Muscle of back (tissue), 13 donors: ENCODE data around the gene LDB1. TPM values are rescaled to one million over a fixed set of nuclear protein-coding genes. Genes with fewer than 3 reads are reported as not detected.
A peak's percentile ranks its signal among the peaks of the same experiment; 100 is the strongest.

ENCODE experiments used
- DNase-seq, 3 donors: peaks; one replicate each; pipeline versions ENCODE4 v3.0.0 to v3.0.0-alpha.2; 2013
- long read RNA-seq, 9 donors: transcript quantifications; one replicate each; lab custom pipeline, GENCODE V29; 2026
- polyA plus RNA-seq, 10 donors: library from polyadenylated mRNA; unstranded; fragments of 120-200 nt; gene quantifications; one replicate each; pipeline ENCODE4 v1.2.1, GENCODE V29; 2013; ENCODE audit not compliant: insufficient read length in 10 of 10

LDB1 gene
- polyA plus RNA-seq, result 10 to 100 TPM; 63.9 to 86.7 (median 69.8) TPM
- long read RNA-seq, donor 1, partial matches to known transcripts, result 11 of 18 reads
- long read RNA-seq, donor 1, other reads (novel, unspliced or antisense), result 0 of 18 reads
- long read RNA-seq, donor 2, partial matches to known transcripts, result 9 of 14 reads
- long read RNA-seq, donor 2, other reads (novel, unspliced or antisense), result 0 of 14 reads
- long read RNA-seq, donor 3, result 0 reads
- long read RNA-seq, donor 4, transcript LDB1-202 (11 exons, 2,089 nt), result major isoform, 5 of 20 reads
- long read RNA-seq, donor 4, partial matches to known transcripts, result 13 of 20 reads
- long read RNA-seq, donor 4, other reads (novel, unspliced or antisense), result 0 of 20 reads
- long read RNA-seq, donor 5, partial matches to known transcripts, result 19 of 26 reads
- long read RNA-seq, donor 5, other reads (novel, unspliced or antisense), result 0 of 26 reads
- long read RNA-seq, donor 6, partial matches to known transcripts, result 11 of 17 reads
- long read RNA-seq, donor 6, other reads (novel, unspliced or antisense), result 0 of 17 reads
- long read RNA-seq, donor 7, transcript LDB1-202 (11 exons, 2,089 nt), result major isoform, 6 of 21 reads
- long read RNA-seq, donor 7, partial matches to known transcripts, result 9 of 21 reads
- long read RNA-seq, donor 7, other reads (novel, unspliced or antisense), result 0 of 21 reads
- long read RNA-seq, donor 8, partial matches to known transcripts, result 0 of 3 reads
- long read RNA-seq, donor 8, other reads (novel, unspliced or antisense), result 0 of 3 reads
- long read RNA-seq, donor 9, partial matches to known transcripts, result 0 of 2 reads
- long read RNA-seq, donor 9, other reads (novel, unspliced or antisense), result 0 of 2 reads

GRCh38 chr10:102120142-102120990 lies at the start of gene LDB1:
Gene LDB1 (minus strand): TSS chr10:102120368. CDS start chr10:102120110, 258 bp downstream.
- peak; percentile 84 to 96 (median 85) for DNase-seq

DNA sequence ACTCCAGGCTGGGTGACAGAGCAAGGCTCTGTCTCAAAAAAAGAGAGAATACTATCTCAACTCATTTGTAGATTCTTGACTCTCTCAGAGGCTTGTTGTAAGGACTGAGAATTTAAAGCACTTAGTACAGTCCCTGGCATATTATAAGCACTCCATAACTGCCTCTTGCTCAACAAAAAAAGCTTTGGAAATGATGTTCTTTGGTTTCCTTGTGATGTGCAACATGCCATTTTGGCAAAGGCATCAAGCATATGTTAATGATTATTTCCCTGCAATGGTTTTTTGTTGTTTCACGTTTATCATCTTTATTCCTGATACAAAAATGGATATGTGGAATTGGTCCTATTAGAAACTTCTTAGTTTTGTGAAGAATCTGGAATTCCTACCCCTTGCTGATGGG lies 47.7 kb upstream of the LDB1 start:
- DNase-seq, result no peak

DNA sequence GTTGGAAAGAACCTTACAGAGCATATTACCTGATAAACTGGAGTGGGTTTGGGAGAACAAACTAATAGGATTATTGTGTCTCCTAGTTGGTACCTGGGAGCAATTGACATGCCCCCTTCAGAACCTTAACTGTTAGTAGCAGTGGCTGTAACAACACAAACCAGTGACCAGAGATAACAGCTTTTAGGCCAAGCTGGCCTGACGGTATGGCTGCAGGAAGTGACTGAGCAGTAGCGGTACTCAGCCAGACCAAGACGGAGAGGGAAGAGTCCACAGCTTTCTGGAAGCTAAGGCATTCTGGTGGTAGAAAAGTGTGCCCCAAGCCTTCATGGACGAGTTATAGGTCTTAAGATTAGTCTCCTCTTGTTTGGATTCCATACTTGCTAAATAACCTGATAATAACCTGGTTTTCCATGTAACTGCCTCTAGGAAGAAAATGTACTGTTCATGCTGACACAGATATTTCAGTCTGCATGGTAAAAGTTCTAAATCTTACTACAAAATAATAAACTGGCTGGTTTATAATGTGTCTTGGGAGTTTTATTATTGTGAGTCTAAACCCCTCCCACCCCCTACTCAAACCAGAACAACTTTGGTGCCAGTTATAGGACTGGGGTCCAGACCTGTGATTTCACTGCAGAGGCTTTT lies 43.3 kb upstream of the LDB1 start:
- DNase-seq, result no peak

GRCh38 chr10:102159831-102160230 lies 39.7 kb upstream of the LDB1 start:
- DNase-seq, result no peak

DNA sequence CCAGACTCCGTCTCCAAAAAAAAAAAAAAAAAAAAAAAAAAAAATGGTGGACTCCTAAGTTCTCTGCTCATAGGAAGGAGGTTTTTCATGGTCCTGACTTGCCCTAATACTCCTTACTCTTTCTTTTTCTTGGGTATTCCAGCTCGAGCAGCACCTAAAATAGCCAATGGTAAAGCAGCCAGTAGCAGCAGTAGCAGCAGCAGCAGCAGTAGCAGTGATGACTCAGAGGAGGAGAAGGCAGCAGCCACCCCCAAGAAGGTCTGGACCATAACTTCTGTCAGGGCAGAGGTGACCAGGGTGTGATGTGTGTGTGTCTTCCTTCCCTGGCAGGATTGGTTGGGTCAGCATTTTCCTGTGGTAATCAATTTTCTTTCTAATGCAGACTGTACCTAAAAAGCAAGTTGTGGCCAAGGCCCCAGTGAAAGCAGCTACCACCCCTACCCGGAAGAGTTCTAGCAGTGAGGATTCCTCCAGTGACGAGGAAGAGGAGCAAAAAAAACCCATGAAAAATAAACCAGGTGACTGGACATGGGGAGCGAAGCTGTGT lies 39.0 kb upstream of the LDB1 start:
- DNase-seq, result no peak

DNA sequence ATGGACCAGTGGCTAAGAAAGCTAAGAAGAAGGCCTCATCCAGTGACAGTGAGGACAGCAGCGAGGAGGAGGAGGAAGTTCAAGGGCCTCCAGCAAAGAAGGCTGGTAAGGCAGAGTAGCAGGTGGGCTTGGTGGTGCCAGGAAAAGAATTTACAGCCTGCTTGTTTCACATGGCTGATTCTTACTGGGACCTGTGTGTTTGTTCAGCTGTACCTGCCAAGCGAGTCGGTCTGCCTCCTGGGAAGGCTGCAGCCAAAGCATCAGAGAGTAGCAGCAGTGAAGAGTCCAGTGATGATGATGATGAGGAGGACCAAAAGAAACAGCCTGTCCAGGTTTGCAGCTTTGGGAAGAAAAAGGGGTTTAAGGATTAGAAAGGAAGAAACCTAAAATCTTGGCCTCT lies 37.1 kb upstream of the LDB1 start:
- DNase-seq, result no peak

- DNase-seq, result no peak
These were observed 34.4 kb upstream of the LDB1 start for GRCh38 chr10:102154466-102155116.

DNA sequence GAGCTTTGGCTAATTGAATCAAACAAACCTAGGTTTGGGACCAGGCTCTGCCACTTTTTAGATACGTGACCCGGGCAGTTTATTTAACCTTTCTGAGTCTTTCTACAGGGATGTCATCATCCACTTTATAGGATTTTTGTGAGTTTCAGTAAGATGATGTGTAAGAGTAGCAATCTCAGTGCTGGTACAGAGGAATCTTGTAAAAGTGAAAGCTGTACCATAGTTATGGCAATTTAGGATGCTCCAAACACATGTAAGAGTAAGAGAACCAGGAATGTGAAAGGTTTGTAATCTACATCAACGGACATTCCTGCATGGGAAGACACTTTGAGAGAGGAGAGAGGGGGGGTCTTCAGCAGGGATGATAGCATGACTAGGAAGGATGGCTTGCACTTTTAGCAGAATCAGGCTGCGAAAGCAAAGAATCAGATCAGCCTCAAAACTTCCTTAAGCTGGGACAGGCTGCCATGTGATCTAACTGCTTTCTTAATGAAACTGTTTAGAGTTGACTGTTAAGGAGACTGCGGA lies 33.0 kb upstream of the LDB1 start:
- DNase-seq, result no peak

- no peak for DNase-seq
These were observed 32.4 kb upstream of the LDB1 start for GRCh38 chr10:102152545-102152890.

- DNase-seq, result peak; percentile 99
These were observed 31.8 kb upstream of the LDB1 start, which contains the start of gene NOLC1 for GRCh38 chr10:102151774-102152544. Gene NOLC1 (plus strand): TSS chr10:102152389. CDS start chr10:102152411, 22 bp downstream.

DNA sequence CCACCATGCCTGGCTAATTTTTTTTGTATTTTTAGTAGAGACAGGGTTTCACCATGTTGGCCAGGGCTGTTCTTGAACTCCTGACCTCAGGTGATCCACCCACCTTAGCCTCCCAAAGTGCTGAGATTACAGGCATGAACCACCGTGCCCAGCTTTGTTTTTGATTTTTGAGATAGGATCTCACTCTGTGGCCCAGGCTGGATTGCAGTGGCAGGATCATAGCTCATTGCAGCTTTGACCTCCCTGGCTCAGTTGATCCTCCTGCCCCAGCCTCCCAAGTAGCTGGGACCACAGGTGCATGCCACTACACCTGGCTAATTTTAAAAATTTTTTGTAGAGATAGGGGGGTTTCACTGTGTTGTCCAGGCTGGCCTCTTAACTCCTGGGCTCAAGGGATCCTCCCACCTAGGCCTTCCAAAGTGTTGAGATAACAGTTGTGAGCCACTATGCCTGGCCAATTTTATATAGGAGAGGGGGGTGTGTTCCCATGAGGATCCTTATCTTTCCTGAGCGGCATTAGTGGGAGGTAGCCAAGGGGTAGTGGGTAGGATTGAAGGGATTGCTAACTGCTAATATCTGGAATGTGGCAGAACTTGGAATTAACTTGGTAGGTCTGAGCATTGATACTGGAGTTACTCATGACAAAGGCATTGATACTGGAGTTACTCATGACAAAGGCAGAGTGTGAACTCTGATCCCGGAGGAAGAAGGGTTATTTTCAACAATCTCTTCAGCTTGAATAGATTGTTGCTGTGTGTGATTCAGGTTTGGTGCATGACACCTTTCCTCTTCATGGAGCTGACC lies 31.0 kb upstream of the LDB1 start:
- peak in 1 of 3 donors; percentile 34 for DNase-seq

- no peak for DNase-seq
These were observed 28.1 kb upstream of the LDB1 start for GRCh38 chr10:102148275-102148674.

- DNase-seq, result no peak
These were observed 27.4 kb upstream of the LDB1 start for GRCh38 chr10:102147561-102147960.

DNA sequence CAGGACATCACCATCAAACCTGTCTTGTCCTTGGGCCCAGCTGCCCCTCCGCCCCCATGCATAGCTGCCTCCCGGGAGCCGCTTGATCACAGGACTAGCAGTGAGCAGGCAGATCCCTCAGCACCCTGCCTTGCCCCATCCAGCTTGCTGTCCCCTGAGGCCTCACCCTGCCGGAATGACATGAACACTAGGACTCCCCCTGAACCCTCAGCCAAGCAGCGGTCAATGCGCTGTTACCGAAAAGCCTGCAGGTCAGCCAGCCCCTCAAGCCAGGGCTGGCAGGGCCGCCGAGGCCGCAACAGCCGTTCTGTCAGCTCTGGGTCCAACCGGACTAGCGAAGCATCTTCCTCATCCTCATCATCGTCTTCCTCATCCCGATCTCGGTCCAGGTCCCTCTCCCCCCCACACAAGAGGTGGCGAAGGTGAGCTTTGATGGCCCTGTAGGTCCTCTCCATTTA lies 26.8 kb upstream of the LDB1 start:
- DNase-seq, result no peak

- no peak for DNase-seq
These were observed 21.5 kb upstream of the LDB1 start for GRCh38 chr10:102141583-102142107.

DNA sequence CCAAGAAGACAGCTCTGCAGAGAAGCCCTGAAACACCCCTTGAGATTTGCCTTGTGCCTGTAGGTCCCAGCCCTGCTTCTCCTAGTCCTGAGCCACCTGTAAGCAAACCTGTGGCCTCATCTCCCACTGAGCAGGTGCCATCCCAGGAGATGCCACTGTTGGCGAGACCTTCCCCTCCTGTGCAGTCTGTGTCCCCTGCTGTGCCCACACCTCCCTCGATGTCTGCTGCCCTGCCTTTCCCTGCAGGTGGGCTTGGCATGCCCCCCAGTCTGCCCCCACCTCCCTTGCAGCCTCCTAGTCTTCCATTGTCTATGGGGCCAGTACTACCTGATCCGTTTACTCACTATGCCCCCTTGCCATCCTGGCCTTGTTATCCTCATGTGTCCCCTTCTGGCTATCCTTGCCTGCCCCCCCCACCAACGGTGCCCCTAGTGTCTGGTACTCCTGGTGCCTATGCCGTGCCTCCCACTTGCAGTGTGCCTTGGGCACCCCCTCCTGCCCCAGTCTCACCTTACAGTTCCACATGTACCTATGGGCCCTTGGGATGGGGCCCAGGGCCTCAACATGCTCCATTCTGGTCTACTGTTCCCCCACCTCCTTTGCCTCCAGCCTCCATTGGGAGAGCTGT lies 20.9 kb upstream of the LDB1 start:
- no peak for DNase-seq

GRCh38 chr10:102140218-102140617 lies 20.1 kb upstream of the LDB1 start:
- DNase-seq, result no peak
